CD4-positive, alpha-beta T cell treated with Interleukin-15 for 1 hour (primary cell): ENCODE data around the gene G3BP1.
"Not testable (repeated sequence)": the region's sequence is repeated elsewhere in the genome, so short reads cannot be mapped to it uniquely, and the experiment has no call there.

Experiments used
- DNase-seq: peaks from one replicate; pipeline ENCODE4 v3.0.0-alpha.2; 2020

Gene G3BP1

GRCh38 chr5:151800532-151800931, 28.8 kb downstream of the G3BP1 start:
- DNase-seq, result no peak

DNA sequence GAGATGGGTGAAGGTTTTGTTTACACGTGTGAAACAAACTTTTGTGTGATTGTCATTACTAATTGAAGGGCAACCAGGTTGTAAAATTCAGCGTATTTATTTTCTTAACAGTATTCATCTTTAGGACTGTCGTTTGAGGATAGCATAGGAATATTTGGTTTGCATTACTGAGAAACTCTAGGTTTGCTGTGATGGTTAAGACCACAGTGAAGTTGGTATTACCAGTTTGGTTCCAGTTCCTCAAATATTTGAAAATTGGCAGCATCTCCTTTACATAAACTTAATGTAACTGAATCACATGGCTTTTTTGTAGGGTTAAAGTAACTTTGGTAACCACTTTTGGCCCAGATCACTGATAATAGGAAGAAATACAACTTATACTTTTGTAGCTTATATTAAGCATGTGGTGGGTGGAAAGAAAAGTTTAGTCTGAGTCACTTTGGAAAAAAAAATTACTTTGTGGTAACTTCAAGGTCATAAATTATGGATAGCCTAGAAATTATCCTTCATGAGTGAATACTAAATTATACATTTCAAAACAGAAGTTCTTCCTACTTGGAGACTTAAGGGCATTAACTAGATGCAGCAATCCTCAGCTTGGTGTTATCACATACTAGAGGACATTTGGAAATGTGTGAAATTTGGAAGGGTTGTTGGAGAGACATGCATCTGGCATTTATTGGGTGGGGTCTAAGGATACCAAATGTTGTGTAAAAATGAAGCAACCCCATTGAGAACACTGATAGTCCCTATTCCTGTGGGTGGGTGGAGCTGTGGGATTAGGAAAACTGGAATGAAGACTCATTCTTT, 33.9 kb downstream of the G3BP1 start:
- DNase-seq, result no peak

DNA sequence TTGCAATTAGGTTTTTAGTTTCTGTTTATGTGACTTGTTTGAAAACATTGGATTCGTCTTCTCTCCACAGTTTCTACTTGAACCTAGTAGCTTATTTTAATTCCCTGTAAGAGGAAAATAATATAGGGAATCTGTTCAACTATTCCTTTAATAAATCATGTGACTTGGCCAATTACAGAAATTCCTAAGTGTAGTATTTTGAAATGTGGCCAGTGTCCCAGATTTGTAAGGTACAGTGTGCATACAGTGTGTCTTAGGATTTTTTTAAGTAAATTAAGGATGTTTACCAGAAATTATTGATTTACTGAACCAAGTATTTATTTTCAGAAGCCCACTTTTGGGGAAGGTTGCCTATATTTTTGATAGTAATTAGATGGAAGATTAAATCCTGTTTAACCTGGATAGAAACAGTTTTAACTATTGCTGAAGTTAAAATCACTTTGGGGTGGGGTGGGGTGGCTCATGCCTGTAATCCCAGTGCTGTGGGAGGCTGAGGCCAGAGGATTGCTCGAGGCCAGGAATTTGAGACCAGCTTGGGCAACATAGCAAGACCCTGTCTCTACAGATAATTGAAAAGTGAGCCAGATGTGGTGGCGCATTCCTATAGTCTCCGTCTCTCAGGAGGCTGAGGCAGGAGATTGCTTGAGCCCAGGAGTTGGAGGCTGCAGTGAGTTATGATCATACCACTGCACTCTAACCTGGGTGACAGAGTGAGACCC, 36.9 kb downstream of the G3BP1 start:
- DNase-seq, result no peak

DNA sequence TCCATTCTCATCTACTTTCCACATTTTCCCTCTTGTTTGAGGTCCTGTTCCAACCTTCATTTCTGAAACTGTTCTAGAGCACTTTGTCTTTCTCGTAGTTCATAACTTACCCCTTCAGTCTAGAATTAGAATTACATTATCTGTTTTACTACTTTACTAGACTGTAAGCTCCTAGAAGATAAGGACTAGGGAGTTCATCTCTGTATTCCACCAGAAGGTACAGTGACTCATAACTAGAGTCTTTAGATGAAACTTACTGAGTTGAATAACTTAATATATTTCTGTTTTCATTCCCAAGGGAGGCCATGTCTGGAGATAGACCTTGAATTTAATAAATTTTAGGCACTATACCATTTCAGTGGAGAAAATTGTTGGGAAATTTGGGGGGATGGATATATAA, 38.7 kb downstream of the G3BP1 start:
- no peak for DNase-seq

DNA sequence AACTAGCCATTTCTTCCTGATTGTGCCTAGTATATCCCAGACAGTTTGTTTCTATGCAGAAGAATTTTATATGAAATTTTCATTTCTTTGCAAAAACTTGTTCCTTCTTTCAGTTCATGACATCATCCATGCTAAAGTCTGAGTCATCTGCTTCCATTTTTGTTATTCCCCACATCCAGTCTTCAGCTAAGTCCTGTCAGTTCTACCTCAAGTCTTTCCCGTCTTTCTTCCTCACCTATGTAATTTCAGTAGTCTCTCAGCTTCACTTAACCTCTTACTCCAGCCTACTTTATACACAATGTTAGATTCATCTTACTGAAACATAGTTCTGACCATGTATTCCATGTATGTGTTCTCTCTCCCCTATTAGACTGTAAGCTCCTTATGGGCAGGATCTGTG, 39.1 kb downstream of the G3BP1 start:
- DNase-seq, result no peak

DNA sequence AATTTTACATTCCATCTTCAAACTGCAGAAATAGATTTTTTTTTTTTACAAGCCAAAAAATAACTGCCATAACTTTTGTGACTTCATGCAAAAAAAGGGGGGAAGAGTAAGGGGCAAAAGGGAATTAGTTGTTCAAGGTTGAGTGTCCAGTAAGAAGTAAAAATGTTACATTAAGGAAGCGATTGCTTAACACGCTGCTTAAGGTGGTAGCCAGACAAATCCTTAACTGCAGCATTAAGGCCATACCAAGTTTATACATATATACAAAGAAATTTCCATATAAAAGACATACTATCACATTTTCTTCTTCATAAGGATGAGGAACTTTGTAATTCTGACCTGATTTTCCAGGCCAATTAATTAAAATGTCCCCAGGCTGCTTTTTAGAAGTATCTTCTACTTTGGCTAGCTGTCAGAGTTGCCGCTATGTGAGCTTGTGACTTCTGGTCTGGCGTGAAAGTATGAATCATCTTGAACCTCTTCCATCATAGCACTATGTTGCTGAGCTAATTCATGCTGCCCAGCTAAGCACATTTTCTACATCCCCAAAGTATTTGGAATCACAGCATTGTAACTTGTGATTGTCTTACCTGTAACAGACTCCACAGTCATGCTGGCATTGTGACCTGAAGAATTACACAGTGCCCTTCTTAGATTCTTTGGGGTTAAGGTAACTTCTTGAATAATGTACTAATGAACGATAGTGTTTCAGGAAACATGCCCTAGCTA, 40.0 kb downstream of the G3BP1 start:
- DNase-seq, result no peak

DNA sequence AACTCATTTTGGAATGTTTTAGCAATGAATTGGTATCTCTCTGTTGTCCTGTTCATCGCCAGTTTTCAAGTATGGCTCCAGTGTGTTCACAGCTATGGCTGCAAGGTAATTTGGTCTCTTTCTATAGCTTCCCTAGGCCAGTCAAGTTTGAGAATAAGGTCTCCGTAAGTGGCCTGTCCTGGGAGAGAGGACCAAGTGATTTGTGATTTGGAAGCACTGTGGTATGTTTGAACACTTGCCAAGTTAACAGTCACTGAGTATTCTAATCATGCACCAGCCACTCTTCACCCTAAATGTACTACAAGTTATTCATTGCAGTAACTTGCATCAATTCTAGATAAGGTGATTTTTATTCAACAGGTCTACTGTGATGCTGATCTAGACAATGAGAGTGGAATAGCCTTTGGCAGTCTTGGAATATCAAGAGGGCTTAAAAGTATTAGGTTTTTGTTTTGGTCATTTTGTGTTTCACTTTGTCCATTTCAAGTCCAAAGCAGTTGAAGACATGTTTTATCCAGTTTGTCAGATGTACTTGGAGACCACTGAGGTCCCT, 41.1 kb downstream of the G3BP1 start:
- no peak for DNase-seq

- DNase-seq, result no peak
Observed at GRCh38 chr5:151815051-151815450, 43.3 kb downstream of the G3BP1 start.

GRCh38 chr5:151819830-151820229, 48.1 kb downstream of the G3BP1 start:
- no peak for DNase-seq

DNA sequence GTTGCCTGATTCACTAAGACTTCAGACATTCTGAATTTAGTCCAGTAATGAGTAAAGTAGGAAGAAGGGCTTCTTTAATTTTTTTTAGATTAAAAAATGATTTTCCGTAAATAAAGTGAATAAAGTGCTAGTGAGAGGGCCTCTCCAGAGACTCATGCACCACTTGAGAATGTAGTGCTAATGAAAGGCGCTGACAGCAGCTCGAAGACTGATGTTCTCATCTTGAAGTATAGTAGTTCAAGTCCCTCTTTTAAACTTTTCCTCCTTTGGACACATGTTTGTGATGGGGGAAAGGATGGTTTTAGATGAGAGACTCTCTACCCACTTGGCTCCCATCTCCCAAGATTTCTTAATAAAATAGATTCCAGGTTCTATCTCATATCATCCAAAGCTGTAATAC, 48.5 kb downstream of the G3BP1 start:
- no peak for DNase-seq

DNA sequence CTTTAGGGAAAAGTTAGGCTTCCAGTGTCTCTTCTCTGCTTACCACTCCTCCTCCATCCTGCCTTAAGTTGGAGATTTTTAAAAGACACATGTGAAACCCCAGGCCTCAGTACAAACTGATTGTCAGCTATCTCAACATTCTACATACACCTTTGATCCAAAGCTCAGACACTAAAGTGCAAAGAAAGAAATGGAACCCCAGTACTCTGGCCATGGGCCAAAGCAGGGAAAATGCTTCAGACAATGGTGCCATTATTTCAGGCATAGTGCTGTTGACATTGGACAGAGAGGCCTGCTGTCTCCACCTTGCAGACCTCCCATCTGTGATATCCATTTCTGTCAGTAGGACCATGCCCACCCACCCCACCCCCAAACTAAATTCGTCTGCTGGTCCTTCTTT, 49.1 kb downstream of the G3BP1 start:
- DNase-seq, result no peak

DNA sequence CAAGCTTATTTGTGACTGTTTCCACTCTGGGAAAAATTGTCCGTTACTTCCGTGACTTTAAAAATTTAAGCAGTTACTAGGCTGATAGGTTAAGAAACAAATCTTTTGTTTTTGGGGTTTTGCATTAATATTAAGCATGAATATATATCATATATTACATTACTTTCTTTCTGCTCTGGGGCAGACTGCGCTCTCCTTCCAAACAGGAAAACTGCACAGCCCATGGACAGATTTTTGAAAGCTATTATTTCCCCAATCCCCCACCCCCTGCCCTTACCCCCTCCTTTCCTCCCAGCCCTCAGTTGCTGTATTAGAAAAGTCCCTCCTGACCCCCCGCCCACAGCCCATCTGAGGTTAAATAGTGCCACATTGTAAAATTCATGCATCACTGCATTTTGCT, 50.4 kb downstream of the G3BP1 start:
- no peak for DNase-seq

DNA sequence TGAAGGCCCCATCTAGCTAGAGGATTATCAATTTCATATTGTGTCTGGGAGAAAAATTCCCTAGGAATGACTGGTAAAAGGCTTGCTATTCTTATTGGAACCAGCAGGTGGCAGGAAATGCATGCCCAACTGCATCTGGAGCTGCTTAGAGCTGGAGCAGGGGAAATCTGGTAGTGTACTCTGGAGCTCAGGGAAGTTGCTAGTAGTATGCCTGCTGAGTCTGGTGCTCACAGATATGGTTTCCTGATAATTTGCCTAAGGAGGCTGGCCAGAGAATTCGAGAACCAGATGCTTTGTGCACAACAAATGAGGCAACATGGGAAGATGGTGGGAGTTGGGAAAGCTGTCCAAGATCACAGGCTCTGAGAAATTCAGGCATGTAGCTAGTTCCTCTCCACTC, 53.7 kb downstream of the G3BP1 start:
- no peak for DNase-seq

GRCh38 chr5:151829370-151829769, 57.6 kb downstream of the G3BP1 start:
- DNase-seq, result no peak

GRCh38 chr5:151832843-151833242, 61.1 kb downstream of the G3BP1 start:
- DNase-seq, result not testable (repeated sequence)

GRCh38 chr5:151846765-151847164, 75.0 kb downstream of the G3BP1 start:
- DNase-seq, result no peak

GRCh38 chr5:151847871-151848270, 76.1 kb downstream of the G3BP1 start:
- no peak for DNase-seq

- no peak for DNase-seq
Observed at GRCh38 chr5:151855701-151856100, 83.9 kb downstream of the G3BP1 start.

- no peak for DNase-seq
Observed at GRCh38 chr5:151856861-151857260, 85.1 kb downstream of the G3BP1 start.

DNA sequence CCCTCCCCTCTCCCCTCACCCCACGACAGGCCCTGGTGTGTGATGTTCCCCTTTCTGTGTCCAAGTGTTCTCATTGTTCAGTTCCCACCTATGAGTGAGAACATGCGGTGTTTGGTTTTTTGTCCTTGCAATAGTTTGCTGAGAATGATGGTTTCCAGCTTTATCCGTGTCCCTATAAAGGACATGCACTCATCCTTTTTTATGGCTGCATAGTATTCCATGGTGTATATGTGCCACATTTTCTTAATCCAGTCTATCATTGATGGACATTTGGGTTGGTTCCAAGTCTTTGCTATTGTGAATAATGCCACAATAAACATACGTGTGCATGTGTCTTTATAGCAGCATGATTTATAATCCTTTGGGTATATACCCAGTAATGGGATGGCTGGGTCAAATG, 89.1 kb downstream of the G3BP1 start:
- DNase-seq, result not testable (repeated sequence)
